Ovary (tissue), 3 donors: Measurements from ENCODE around the gene POT1.

Experiments
- EP300 ChIP-seq: sonication (generic); formaldehyde crosslinking; IDR thresholded peaks from one replicate; pipeline ENCODE4 v1.6.1; 2017; ENCODE audit warnings: antibody characterized with exemption
- POLR2A ChIP-seq: fragments of 450-650 bp; IDR thresholded peaks from one replicate; pipeline ENCODE4 v1.6.1; 2017; ENCODE audit warnings: antibody characterized with exemption, mild to moderate bottlenecking, moderate library complexity
- TF ChIP-seq, protein P1 (sequence below), 3 donors: fragments of 450-650 bp in 2 of 3; fragments of 200-600 bp in 1 of 3; IDR thresholded peaks; one replicate each; pipeline versions ENCODE4 v1.5.1 to v1.8.0; 2016 to 2022; ENCODE audit warnings: antibody characterized with exemption in 3 of 3, mild to moderate bottlenecking in 1 of 3
- donor health status: DM: no; HTN: no; CAD: no.

DNA sequence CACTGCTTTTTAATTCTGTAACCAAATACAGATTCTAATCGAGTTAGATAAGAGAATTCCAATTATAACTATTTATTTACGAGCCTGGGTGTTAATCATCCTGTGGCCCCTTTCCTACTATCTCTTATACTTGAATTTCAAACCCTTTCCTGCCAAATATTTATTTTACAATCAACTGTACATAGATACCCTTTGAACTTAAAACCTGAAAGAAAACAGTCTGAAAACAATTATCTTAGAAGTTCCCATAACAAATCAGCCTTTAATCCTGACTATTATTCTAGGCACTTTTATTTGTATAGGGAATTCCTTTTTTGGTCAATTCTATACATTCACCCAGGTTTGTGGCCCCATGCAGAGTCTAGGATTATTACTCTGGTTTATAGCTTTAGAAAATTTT lies 153.5 kb downstream of the POT1 start:
- TF ChIP-seq, protein P1, sequence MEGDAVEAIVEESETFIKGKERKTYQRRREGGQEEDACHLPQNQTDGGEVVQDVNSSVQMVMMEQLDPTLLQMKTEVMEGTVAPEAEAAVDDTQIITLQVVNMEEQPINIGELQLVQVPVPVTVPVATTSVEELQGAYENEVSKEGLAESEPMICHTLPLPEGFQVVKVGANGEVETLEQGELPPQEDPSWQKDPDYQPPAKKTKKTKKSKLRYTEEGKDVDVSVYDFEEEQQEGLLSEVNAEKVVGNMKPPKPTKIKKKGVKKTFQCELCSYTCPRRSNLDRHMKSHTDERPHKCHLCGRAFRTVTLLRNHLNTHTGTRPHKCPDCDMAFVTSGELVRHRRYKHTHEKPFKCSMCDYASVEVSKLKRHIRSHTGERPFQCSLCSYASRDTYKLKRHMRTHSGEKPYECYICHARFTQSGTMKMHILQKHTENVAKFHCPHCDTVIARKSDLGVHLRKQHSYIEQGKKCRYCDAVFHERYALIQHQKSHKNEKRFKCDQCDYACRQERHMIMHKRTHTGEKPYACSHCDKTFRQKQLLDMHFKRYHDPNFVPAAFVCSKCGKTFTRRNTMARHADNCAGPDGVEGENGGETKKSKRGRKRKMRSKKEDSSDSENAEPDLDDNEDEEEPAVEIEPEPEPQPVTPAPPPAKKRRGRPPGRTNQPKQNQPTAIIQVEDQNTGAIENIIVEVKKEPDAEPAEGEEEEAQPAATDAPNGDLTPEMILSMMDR (IDR thresholded peaks at IDR 0.05): no peak
- no peak for TF ChIP-seq EP300
- no peak for TF ChIP-seq POLR2A
